Astrocyte (in vitro differentiated cells and primary cell): ENCODE results near the gene ADGRB2.

Experiments used
- EZH2 ChIP-seq: IDR thresholded peaks from 2 replicates; pipeline ENCODE4 v1.6.1; 2012; ENCODE audit warnings: mild to moderate bottlenecking, low read length, inconsistent platforms; ENCODE audit not compliant: insufficient read depth
- TF ChIP-seq, protein P1 (sequence below): IDR thresholded peaks from 2 replicates; pipeline ENCODE4 v1.5.1; 2011; ENCODE audit warnings: low read depth, mild to moderate bottlenecking, inconsistent platforms, low read length, moderate library complexity; ENCODE audit not compliant: insufficient read depth

DNA sequence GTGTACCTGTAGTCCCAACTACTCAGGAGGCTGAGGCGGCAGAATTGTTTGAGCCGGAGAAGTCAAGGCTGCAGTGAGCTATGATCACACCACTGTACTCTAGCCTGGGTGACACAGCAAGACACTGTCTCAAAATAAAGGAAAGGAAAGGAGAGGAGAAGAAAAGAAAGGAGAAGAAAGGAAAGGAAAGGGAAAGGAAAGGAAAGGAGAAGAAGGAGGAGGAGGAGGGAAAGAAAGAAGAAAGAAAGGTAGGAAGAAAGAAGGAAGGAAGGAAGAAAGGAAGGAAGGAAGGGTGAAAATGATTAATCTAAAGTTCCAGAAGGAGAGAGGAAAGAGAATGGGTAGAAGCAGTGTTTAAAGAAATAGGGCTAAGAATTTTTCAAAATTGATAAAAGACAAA, 39.5 kb upstream of the ADGRB2 start:
- TF ChIP-seq, protein P1, sequence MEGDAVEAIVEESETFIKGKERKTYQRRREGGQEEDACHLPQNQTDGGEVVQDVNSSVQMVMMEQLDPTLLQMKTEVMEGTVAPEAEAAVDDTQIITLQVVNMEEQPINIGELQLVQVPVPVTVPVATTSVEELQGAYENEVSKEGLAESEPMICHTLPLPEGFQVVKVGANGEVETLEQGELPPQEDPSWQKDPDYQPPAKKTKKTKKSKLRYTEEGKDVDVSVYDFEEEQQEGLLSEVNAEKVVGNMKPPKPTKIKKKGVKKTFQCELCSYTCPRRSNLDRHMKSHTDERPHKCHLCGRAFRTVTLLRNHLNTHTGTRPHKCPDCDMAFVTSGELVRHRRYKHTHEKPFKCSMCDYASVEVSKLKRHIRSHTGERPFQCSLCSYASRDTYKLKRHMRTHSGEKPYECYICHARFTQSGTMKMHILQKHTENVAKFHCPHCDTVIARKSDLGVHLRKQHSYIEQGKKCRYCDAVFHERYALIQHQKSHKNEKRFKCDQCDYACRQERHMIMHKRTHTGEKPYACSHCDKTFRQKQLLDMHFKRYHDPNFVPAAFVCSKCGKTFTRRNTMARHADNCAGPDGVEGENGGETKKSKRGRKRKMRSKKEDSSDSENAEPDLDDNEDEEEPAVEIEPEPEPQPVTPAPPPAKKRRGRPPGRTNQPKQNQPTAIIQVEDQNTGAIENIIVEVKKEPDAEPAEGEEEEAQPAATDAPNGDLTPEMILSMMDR: no peak
- TF ChIP-seq EZH2: no peak
